GM19468 (cell line): ENCODE data around the gene CCDC24.

Source experiments
- ATAC-seq: cut with Tn5 transposase; IDR thresholded peaks from one replicate; pipeline ENCODE4 v1.9.1; 2021; ENCODE audit warnings: mild to moderate bottlenecking, moderate library complexity, moderate number of reproducible peaks; ENCODE audit not compliant: unreplicated experiment; ENCODE audit errors: extremely low read depth

Gene CCDC24

DNA sequence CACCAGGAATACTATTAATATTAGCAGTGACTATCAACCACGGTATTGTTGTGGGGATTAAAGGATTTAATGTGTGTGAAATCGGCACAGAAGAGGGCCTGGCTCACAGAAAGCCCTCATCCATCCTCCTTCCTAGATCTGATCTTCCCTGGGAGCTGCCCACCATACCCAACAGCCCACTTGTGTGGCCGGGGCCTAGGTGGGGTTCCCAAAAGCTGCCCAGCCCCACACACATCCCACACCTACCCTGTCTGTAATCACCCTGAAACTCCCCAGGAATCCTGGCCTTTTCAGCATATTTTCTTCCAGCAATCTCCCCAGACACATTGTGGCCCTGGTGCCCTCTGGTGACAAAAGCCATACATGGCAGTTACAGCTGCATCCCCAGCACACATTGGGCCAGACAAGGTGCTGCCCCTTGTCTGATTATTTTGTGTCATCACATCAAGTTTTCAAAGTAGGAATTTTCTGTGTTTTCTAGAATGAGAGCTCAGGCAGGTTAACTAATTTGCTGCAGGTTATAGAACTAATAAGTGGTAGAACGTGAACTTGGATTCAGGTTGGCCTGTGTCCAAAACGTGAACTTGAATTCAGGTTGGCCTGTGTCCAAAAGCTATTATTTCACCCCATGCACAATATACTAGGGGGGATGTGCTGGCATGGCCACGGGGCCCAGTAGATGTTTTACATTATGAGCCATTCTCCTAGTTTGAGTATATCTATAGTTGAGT is 45.2 kb downstream of the CCDC24 start:
- ATAC-seq = no peak

DNA sequence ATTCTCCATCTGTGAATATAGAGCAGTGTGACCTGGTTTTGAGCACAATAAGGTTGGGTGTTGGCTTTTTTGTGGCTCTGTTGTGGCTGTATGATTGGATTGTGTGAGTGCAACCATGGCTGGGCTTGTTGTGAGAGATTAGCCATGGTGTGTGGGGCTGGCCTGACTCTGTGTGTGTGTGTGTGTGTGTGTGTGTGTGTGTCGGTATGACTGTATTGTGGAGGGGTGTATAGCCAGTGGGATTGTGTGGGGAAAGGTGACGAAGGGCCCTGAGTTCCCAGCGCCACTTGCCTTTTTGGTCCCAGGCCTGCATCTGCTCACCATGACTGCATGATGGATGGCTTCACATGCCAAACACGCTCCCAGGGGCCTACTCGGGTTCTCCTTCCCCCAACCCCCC is 45.8 kb downstream of the CCDC24 start:
- no peak for ATAC-seq

DNA sequence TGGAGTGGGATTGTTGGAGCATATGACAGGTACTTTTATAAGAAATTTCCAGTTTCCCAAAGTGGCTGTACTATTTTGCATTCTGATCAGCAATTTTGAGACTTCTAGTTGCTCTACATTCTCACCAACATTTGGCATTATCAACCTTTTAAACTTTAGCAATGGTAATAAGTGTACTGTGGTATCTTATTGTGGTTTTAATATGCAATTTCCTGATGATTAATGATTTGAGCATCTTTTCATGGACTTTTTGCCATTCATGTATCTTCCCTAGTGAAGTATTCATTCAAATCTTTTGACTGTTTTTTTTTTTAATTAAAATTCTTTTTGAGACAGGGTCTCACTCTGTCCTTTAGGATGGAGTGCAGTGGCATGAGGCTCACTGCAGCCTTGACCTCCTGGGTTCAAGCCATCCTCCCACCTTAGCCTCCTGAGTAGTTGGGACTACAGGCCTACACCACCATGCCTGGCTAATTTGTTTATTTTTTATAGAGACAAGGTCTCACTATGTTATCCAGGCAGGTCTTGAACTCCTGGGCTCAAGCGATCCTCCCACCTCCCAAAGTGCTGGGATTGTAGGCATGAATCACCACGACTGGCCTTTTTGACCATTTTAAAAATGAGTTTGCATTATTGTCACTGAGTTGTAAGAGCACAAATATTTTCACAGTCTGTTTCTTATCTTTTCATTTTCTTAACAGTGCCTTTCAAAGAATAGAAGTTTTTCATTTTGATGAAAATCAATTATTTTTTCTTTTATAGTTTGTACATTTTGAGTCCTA is 47.7 kb downstream of the CCDC24 start:
- no peak for ATAC-seq

DNA sequence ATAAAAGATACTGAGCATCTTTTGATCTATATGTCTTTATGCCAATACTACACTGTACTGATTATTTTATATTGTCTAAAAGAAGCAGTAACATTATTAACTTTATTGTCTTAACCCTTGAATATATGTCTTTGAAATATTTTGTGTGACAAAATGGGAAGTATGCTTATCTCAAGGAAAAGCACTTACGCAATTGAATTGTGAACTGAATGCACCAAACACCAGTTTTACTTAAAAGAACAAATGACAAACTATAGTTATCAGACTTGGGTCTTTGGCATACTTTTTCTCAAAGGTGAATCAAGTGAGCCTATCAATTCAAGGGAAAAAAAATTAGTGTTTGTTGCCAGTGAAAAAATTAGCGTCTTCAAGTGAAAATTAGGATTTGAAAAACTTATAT is 49.0 kb downstream of the CCDC24 start:
- ATAC-seq = no peak

DNA sequence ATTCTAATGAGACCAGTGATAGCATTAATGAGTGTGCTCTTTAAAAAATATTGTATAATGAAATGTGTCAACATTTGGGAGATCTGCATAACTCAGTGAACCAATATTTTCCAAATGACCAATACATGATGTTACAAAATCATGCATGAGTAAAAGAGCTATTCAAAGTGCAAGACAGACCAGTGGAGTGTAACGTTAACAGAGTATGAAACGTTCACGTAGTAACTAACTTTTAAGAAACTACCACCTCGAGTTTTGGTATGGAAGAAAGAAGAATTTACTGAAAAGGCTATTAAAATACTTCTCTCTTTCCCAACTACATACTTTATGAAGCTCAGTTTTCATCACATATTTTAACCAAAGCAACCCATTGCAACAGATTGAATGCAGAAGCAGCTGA is 49.4 kb downstream of the CCDC24 start:
- no peak for ATAC-seq

DNA sequence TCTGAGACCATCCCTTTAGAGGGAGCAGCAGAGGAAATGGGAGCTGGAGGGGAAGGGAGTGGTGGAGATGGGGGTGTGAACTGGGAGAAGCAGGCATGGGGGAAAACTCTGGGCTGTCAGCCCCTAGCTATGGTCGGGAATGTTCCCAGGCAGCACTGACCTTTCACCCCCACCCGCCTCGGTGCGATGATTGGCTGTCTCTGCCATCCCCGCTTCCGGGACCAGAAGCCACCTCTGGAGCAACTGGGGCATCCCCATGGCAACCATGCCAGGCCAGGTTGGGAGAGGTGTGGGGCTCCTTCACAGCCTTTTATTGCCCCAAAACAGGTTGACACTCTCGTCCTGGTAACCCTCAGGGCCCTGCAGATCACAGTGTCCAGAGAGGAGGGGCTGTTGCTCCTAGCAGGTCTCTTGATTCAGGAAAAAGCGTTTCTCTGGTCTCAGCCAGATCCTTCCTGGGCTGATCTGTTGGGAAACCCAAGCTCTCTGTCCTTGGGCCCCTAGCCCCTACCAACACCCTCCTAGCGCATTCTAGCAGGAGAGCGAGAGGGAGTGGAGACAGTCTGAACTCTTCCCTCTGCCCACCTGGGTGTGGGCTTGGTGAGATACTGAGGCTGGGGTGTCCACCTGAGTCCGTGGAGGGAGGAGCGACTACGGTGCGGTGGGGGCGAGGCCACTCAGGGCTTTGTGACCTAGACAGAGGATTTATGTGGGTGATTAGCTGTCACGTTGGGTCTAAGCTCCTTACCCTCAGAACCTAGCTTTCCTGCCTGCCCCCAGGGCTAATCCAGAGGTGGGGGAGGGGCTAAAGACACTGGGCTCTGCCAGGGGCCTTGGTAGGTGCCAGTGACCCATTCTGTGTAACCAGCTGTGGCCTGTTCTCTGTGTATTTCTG is 52.0 kb downstream of the CCDC24 start:
- no peak for ATAC-seq

DNA sequence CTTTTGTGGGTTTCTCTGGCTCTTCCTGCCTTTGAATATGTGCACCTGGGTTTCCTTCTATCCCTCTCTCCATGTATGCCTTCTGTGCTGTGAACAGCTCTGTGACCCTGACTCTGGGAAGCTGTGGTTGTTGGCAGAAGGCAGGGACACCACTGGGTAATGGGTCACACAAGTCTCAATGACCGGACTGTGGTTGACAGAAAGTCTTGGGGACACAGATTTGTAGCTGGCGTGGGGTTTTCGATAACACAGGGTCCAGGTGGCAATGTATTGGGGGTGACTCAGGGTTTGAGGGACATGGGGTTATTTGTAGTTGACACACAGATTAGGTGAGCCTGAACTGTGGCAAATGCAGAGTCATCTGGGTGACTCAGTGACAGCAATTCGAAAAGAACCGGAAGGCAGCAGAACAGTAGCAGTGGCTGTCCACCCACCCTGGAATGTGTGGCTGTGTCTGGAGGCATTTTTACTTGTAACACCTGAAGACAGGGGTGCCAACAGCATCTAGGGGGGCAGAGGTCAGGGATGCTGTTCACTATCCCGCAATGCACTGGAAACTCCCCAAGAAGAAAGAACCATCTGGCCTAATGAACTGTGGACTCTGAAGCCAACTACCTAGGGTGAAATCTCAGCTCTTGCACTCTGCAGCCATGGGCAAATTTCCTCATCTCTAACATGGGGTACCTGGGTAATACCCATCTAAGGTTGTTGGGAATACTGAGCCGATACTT is 52.8 kb downstream of the CCDC24 start:
- no peak for ATAC-seq

DNA sequence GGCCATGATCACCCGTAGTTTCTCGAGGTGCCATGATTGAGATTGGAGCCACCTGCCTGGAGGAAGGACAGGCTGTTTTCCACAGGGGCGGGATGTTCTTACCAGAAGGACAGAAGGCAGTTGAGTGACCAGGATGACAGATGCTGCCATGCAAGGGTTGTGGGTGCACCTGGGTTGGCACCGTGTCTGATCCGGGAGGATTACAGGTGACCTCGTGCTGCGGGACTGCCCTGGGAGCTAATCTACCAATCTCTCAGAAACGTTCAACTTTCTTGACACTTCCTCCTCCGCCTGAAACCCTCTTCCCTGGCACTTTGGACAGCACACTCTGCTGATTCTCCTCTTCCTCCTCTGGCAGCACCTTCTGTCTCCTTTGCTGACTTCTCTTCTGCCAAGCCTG is 53.7 kb downstream of the CCDC24 start:
- ATAC-seq = no peak
